ENCODE data around the gene TMEM167A. TPM values are rescaled to one million over a fixed set of nuclear protein-coding genes. Genes with fewer than 3 reads are reported as not detected.

TMEM167A gene
- total and polyA plus RNA-seq, 8 donors = 75.3 to 127 (median 83.4) TPM

GRCh38 chr5:83099001-83099400 lies 21.8 kb upstream of the TMEM167A start:
- Histone ChIP-seq H3K4me1 (no peaks in the 10 kb centered on the region), H3K9me3 (peaks cover 0 to 5% of the 10 kb centered on the region in 2 donors), H3K27ac (no peak overlapping the region), H3K36me3 (no peaks in the 10 kb centered on the region), H3K27me3 (no peaks in the 10 kb centered on the region), H3K4me3 (no peak overlapping the region)
- DNase-seq = no peak
- no peak for ATAC-seq
- no peak for TF ChIP-seq CTCF (IDR thresholded peaks at IDR 0.05)
- intact Hi-C loops (cut with DNase I) = no loop called here

- Histone ChIP-seq H3K36me3 (no peaks in the 10 kb centered on the region), H3K4me1 (no peaks in the 10 kb centered on the region), H3K27me3 (no peaks in the 10 kb centered on the region), H3K27ac (no peak overlapping the region), H3K4me3 (no peak overlapping the region), H3K9me3 (peaks cover 0 to 17% of the 10 kb centered on the region in 2 donors)
- intact Hi-C loops (cut with DNase I) = no loop called here
- ATAC-seq (no peak), DNase-seq (no peak)
- no peak for TF ChIP-seq CTCF (IDR thresholded peaks at IDR 0.05)
Measured at GRCh38 chr5:83097689-83098231, 20.6 kb upstream of the TMEM167A start.

- no peak for DNase-seq
- peaks cover 0 to 22% of the 10 kb centered on the region in 2 donors for H3K9me3 ChIP-seq
- H3K27me3 ChIP-seq = no peaks in the 10 kb centered on the region
- no peak overlapping the region for H3K4me3 ChIP-seq
- no peak overlapping the region for H3K27ac ChIP-seq
- intact Hi-C loops (cut with DNase I) = no loop called here
- H3K36me3 ChIP-seq = no peaks in the 10 kb centered on the region
- H3K4me1 ChIP-seq = no peaks in the 10 kb centered on the region
- no peak for ATAC-seq
- TF ChIP-seq CTCF (IDR thresholded peaks at IDR 0.05) = no peak
Measured at GRCh38 chr5:83096660-83097339, 19.6 kb upstream of the TMEM167A start.

GRCh38 chr5:83095957-83096539 lies 18.9 kb upstream of the TMEM167A start:
- no peak for DNase-seq
- H3K36me3 ChIP-seq = no peaks in the 10 kb centered on the region
- peaks cover 0 to 24% of the 10 kb centered on the region in 2 donors for H3K9me3 ChIP-seq
- no peaks in the 10 kb centered on the region for H3K4me1 ChIP-seq
- no peak overlapping the region for H3K27ac ChIP-seq
- ATAC-seq = peak; percentile 79
- intact Hi-C loops (cut with DNase I) = no loop called here
- TF ChIP-seq CTCF (IDR thresholded peaks at IDR 0.05) = no peak
- no peaks in the 10 kb centered on the region for H3K27me3 ChIP-seq
- H3K4me3 ChIP-seq = no peak overlapping the region

- Histone ChIP-seq H3K9me3 (peaks cover 0 to 27% of the 10 kb centered on the region in 2 donors), H3K27me3 (no peaks in the 10 kb centered on the region), H3K27ac (no peak overlapping the region), H3K4me3 (no peak overlapping the region), H3K4me1 (no peaks in the 10 kb centered on the region), H3K36me3 (no peaks in the 10 kb centered on the region)
- ATAC-seq (no peak), DNase-seq (no peak)
- intact Hi-C loops (cut with DNase I) = no loop called here
- no peak for TF ChIP-seq CTCF (IDR thresholded peaks at IDR 0.05)
Measured at GRCh38 chr5:83095163-83095956, 18.2 kb upstream of the TMEM167A start.
